ENCODE measurements around the gene GMPPB. TPM values are rescaled to one million over a fixed set of nuclear protein-coding genes. Genes with fewer than 3 reads are reported as not detected.
"Not testable (repeated sequence)": the region's sequence is repeated elsewhere in the genome, so short reads cannot be mapped to it uniquely, and the experiment has no call there.

Gene GMPPB
- total RNA-seq, 2 donors from 2014 or later, result 22.4 to 38.7 TPM

DNA sequence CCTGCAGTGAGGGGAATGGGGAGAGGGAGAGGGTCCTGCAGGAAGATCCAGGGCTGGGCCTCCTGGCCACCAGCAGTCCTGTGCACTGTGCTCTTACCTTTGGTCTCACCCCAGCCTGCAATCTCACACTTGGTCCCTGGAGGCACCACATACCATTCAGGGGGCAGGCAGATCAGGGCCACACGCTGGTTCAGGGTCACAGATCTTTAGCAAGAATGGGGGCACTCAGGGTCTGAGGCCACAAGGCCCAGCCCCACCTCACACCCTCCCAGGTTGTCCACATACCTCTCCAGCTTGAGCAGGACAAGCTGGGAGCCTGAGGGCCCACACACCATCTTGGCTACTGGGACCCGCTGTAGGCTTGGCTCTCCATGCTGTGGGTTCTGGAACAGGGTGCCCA is 39.3 kb downstream of the GMPPB start:
- H3K4me3 Mint-ChIP-seq; H3K27ac Mint-ChIP-seq; ATAC-seq (replicated peaks); H3K9me3 Mint-ChIP-seq; H3K27me3 Mint-ChIP-seq: not testable (repeated sequence)
- peaks cover 11% of the 10 kb centered on the region for H3K4me1 Mint-ChIP-seq
- H3K36me3 Mint-ChIP-seq (ENCODE audit: low read depth), result peaks cover 36% of the 10 kb centered on the region

DNA sequence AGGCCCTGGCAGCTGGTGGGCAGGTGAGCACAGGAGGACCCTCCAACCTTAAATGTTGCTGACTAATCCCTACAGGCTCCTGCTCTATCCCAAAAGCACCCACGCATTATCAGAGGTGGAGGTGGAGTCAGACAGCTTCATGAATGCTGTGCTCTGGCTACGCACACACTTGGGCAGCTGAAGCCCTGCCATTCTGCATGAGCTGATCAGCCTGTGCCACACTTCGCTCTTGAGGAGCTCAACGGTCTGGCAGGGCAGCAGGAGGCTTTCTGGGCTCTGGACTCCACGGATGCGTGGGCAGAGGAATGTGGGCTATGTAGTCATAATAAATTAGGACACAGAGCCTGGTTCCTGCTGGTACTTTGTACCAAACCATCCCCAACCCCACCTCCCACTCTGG is 40.6 kb downstream of the GMPPB start:
- H3K9me3 Mint-ChIP-seq, result no peaks in the 10 kb centered on the region
- peaks cover 6% of the 10 kb centered on the region for H3K4me1 Mint-ChIP-seq
- H3K36me3 Mint-ChIP-seq (ENCODE audit: low read depth), result peaks cover 36% of the 10 kb centered on the region
- H3K4me3 Mint-ChIP-seq, result no peak overlapping the region
- no peak for ATAC-seq (replicated peaks)
- H3K27ac Mint-ChIP-seq, result no peak overlapping the region
- H3K27me3 Mint-ChIP-seq, result no peaks in the 10 kb centered on the region

DNA sequence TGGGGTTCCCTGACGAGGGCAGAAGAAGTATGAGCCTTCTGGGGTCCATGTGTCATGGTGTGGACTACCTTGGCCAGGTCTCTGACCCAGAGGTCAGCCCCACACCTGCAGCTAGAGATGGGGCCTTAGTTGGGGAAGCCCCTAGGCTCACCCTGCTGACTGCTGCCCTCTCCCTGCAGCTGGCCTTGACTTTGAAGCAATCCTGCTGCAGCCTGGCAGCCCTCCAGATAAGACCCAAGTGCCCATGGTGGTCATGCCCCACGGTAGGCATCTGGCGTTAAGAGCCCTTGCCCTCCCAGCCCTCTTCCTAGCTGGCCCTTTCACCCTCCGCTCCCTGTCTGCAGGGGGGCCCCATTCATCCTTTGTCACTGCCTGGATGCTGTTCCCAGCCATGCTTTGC is 42.2 kb downstream of the GMPPB start:
- H3K27ac Mint-ChIP-seq, result no peak overlapping the region
- H3K4me1 Mint-ChIP-seq, result peaks cover 6% of the 10 kb centered on the region
- no peak overlapping the region for H3K4me3 Mint-ChIP-seq
- no peaks in the 10 kb centered on the region for H3K27me3 Mint-ChIP-seq
- no peaks in the 10 kb centered on the region for H3K9me3 Mint-ChIP-seq
- ATAC-seq (replicated peaks), result no peak
- H3K36me3 Mint-ChIP-seq (ENCODE audit: low read depth), result peaks cover 51% of the 10 kb centered on the region

DNA sequence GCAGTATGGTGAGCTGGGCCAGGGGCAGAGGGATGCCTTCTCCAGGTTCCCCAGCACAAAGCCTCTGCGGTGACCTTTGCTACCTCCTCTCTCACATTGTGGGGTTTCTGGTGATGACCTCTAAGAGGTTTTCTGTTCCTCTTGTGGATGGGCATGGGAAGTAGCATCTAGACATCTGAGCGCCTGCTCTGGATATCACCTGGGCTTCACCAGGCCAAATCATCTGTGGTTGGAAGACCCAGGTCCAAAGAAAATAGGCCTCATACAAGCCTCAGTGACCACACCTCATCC is 42.6 kb downstream of the GMPPB start:
- Mint-ChIP-seq H3K9me3 (no peaks in the 10 kb centered on the region), H3K27ac (no peak overlapping the region), H3K4me1 (peaks cover 6% of the 10 kb centered on the region), H3K27me3 (no peaks in the 10 kb centered on the region), H3K36me3 (ENCODE audit: low read depth) (peaks cover 55% of the 10 kb centered on the region), H3K4me3 (no peak overlapping the region)
- no peak for ATAC-seq (replicated peaks)

DNA sequence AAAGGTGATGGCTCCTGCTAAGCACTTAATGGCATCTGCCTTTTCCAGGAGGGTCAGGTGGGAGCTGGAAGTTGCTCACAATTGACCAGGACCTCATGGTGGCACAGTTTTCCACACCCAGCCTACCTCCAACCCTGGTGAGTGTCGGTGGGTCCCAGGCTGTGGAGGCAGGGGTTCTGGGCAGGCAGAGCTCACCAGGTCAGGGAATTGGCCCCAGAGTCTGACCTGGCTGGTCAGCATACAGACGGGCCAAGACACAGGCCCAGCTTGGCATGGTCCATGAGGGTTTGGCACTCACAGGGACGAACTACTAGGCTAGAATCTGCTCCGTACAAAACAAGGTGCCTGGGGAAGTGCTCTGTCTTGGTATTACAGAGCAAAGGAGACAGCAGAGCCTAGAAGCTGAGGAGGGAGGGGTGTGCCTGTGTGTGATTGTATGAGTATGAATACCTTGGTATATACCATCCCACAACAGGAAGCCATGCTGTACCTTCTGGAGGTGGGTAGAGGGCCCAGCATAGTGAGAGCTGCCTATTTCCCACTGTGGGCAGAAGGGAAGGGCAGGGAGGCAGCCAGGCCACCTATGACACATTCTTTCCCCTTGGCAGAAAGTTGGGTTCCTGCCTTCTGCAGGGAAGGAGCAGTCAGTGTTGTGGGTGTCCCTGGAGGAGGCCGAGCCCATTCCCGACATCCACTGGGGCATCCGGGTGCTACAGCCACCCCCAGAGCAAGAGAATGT is 43.1 kb downstream of the GMPPB start:
- H3K27ac Mint-ChIP-seq, result no peak overlapping the region
- peaks cover 60% of the 10 kb centered on the region for H3K36me3 Mint-ChIP-seq (ENCODE audit: low read depth)
- H3K4me3 Mint-ChIP-seq, result no peak overlapping the region
- no peak for ATAC-seq (replicated peaks)
- no peaks in the 10 kb centered on the region for H3K27me3 Mint-ChIP-seq
- H3K4me1 Mint-ChIP-seq, result peaks cover 9% of the 10 kb centered on the region
- no peaks in the 10 kb centered on the region for H3K9me3 Mint-ChIP-seq

DNA sequence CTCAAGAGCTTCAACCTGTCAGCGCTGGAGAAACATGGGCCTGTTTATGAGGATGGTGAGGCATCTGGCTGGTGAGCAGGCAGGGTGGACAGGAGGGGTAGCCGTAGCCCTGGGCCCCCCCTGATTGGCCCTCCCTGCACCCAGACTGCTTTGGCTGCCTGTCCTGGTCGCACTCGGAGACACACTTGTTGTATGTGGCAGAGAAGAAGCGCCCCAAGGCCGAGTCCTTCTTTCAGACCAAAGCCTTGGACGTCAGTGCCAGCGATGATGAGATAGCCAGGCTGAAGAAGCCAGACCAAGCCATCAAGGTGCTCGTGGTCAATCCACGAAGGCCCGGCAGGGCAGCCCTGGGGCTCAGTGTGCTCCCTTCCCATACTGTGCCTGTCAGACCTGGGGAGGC is 47.8 kb downstream of the GMPPB start:
- H3K9me3 Mint-ChIP-seq, result no peaks in the 10 kb centered on the region
- H3K27ac Mint-ChIP-seq, result no peak overlapping the region
- no peak overlapping the region for H3K4me3 Mint-ChIP-seq
- no peak for ATAC-seq (replicated peaks)
- peaks cover 49% of the 10 kb centered on the region for H3K36me3 Mint-ChIP-seq (ENCODE audit: low read depth)
- H3K27me3 Mint-ChIP-seq, result no peaks in the 10 kb centered on the region
- H3K4me1 Mint-ChIP-seq, result peaks cover 16% of the 10 kb centered on the region

DNA sequence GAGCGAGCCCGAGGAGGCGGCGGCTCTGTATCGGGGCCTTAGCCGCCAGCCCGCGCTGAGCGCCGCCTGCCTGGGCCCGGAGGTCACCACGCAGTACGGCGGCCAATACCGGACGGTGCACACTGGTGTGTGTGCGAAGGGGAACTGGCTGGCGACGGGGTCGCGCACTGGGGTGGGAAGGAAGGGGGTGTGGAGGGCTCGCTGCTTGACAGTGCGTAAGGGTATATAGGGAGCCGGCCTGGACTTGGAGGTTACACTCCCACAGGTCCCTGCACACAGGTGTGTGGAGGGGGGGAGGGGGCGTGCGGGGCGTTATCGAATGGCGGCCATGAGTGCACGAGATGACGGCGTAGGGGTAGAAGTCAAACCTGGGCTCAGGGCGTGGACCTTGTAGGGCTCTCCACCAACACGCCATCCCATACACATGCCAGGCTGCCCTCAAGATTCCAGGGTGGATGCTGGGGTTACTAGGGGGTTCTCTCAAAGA is 49.2 kb downstream of the GMPPB start:
- H3K4me1 Mint-ChIP-seq, result peaks cover 11% of the 10 kb centered on the region

DNA sequence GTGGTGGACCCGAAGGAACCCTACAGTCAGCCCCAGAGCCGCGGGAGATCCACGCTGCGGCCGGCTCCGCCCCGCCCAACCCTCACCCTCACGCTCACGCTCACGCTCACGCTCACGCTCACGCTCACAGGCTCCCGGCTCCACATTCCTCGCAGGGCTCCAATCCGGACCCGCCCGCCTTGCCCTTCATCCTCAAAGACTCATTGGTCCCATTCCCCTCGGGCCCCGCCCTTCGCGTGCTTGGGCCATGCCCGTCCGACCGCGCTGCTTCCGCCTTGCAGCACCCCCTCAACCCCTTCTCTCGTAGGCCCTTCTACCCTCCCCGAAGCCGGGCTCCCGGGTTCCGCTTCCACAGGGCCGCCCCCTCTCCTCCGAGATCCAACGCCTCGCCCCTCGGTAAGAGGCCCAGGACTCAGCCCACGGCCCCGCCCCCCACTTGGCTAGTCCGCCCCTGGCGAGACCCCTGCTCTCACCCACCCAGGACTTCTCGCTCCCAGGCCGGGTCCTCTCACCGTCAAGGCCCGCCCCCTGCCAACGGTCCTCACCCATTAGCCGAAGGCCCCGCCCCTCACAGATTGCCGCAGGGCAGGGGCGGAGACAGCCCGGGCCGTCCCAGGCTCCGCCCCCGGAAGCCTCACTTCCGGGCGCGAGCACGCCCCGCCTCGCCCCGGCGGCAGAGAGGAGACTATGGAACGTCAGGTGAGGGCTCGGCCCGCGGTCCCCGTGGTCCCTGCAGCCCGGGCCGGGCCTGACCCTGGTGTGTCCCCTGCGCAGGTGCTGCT is 49.8 kb downstream of the GMPPB start, which contains the start of gene APEH:
TSS of gene APEH (plus strand) at position 637 of the 782 bp plus-strand sequence. CDS start at position 688, 51 bp downstream.
- Mint-ChIP-seq H3K9me3 (no peaks in the 10 kb centered on the region), H3K4me3 (peak within 1 kb of the TSS; percentile 87), H3K27me3 (no peaks in the 10 kb centered on the region)

More for the DNA sequence above, 49.2 kb downstream of the GMPPB start:
- Mint-ChIP-seq H3K27ac (peak overlapping the region; percentile 88), H3K4me3 (peak overlapping the region; percentile 87), H3K9me3 (no peaks in the 10 kb centered on the region), H3K36me3 (ENCODE audit: low read depth) (peaks cover 36% of the 10 kb centered on the region), H3K27me3 (no peaks in the 10 kb centered on the region)
- peak; percentile 19 for ATAC-seq (replicated peaks)

DNA sequence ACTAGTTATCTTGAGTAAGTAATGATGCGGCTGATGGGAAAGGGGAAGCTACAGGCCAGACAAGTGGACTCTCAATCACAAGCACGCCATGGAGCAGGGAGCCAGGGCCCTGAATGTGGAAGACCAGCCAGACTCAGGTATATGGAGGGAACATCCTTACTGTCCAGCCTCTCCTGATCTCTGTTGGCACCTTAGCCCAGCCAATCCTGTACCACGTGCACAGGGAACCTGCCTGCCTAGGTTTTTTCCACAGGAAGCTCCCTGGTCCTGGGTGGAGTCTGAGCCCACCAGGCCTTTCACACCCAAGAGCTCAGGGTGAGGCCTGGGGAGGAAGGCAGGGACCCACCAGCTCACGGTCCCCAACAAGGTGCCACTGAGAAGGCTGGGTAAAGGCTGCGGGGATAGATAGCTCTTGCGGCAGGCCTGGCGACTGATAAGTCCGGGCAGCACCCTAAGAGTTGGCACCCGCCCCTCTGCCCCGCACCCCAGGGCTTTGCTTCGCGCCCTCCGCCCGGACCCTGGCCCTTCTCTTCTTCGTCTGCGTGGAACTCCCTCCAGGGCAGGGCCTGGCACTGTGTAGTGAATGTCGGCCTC is 50.5 kb downstream of the GMPPB start:
- Mint-ChIP-seq H3K9me3 (no peaks in the 10 kb centered on the region), H3K36me3 (ENCODE audit: low read depth) (peaks cover 28% of the 10 kb centered on the region), H3K27me3 (no peaks in the 10 kb centered on the region), H3K27ac (peak overlapping the region; percentile 88), H3K4me1 (peaks cover 11% of the 10 kb centered on the region), H3K4me3 (peak overlapping the region; percentile 87)
- no peak for ATAC-seq (replicated peaks)

More for the DNA sequence above, 49.8 kb downstream of the GMPPB start, which contains the start of gene APEH:
- peaks cover 31% of the 10 kb centered on the region for H3K36me3 Mint-ChIP-seq (ENCODE audit: low read depth)
- H3K4me1 Mint-ChIP-seq, result peaks cover 11% of the 10 kb centered on the region
- peak within 1 kb of the TSS; percentile 88 for H3K27ac Mint-ChIP-seq
- peak; percentile 91 for ATAC-seq (replicated peaks)

DNA sequence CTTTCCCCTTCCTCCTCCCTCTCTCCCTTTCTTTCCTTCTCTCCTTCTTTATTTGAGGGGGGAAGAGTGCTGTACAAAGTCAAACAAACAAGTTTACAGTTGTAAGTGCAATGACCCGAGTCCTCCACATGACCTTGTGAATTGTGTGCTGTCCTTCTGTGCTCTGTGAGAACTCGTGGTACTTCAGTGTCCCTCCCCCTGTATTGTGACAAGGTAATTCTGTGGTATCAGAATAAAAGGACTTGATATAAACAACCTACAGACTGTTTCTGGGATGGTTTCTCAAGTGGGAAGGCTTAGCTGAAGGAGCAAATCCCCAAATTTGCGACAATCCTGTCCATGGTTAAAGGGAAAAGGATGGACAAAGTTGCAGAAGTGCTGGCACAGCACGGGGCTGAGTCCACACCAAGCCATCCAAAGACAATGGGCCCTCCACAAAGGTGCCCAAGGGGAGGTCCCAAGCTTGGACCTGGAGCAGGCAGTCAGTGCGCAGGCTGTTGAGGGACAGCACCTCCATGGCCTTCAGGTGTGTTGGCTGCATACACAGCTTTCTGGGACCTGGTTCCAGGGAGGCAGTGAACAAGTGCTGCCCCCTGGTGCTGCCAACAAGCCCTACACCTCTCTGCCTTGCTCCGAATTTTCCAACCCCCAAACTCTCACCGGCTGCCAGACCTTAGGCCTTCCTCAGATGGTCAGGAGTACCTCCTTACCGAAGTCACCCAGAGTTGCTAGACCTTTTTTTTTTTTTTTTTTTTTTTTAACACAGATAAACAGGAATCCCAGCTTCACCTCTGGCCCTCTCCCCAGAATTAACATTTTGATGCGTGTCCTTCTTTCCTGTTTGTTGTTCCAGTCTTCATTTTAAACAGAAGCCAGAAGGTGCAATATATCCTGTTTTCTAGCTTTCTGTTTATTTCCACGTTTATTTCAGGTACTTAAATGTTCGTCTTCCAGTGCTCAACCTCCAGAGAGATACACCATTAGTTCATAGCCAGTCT is 52.2 kb downstream of the GMPPB start:
- peak; percentile 8 for ATAC-seq (replicated peaks)
- Mint-ChIP-seq H3K4me3 (peak overlapping the region; percentile 22), H3K27ac (peak overlapping the region; percentile 61), H3K9me3 (no peaks in the 10 kb centered on the region), H3K27me3 (no peaks in the 10 kb centered on the region), H3K4me1 (peaks cover 11% of the 10 kb centered on the region), H3K36me3 (ENCODE audit: low read depth) (peaks cover 13% of the 10 kb centered on the region)

DNA sequence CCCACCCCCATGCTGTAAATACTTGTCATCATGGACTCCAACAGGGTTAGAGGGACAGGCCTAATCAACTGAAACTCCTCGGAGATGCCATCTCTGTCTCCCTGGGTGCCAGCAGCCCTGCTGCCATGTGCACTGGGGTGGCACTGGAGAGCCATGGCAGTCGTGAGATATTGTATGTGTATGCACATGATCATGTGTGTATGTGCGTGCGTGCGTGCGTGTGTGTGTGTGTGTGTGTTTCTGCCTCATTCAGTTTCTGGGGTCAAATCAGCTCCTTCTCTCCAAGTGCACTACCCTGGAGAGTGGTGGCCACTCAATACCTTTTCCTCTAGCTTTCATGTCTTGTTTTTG is 52.8 kb downstream of the GMPPB start:
- H3K27me3 Mint-ChIP-seq, result no peaks in the 10 kb centered on the region
- peak overlapping the region; percentile 61 for H3K27ac Mint-ChIP-seq
- no peak for ATAC-seq (replicated peaks)
- H3K9me3 Mint-ChIP-seq, result no peaks in the 10 kb centered on the region
- peaks cover 10% of the 10 kb centered on the region for H3K4me1 Mint-ChIP-seq
- peaks cover 6% of the 10 kb centered on the region for H3K36me3 Mint-ChIP-seq (ENCODE audit: low read depth)
- no peak overlapping the region for H3K4me3 Mint-ChIP-seq

Measured in activated T-helper 17 cell treated with anti-CD3 and anti-CD28 coated beads, Interleukin-2, amount 50 U/mL, for 72 hours (primary cell).